Tibial nerve (tissue), 3 donors: ENCODE measurements around the gene H3-3A.

Experiments
- POLR2A ChIP-seq, 2 donors: fragments of 450-650 bp; IDR thresholded peaks; one replicate each; pipeline ENCODE4 v1.6.1; 2017; ENCODE audit warnings: antibody characterized with exemption in 2 of 2, mild to moderate bottlenecking in 2 of 2, moderate library complexity in 2 of 2
- TF ChIP-seq, protein P1 (sequence below), 5 experiments: fragments of 200-600 bp in 3 of 5; fragments of 450-650 bp in 2 of 5; sonication (generic) in 3 of 5; IDR thresholded peaks; one replicate each; pipeline ENCODE4 v1.5.1; 2016 to 2019; ENCODE audit warnings: antibody characterized with exemption in 5 of 5, mild to moderate bottlenecking in 3 of 5, moderate library complexity in 2 of 5

DNA sequence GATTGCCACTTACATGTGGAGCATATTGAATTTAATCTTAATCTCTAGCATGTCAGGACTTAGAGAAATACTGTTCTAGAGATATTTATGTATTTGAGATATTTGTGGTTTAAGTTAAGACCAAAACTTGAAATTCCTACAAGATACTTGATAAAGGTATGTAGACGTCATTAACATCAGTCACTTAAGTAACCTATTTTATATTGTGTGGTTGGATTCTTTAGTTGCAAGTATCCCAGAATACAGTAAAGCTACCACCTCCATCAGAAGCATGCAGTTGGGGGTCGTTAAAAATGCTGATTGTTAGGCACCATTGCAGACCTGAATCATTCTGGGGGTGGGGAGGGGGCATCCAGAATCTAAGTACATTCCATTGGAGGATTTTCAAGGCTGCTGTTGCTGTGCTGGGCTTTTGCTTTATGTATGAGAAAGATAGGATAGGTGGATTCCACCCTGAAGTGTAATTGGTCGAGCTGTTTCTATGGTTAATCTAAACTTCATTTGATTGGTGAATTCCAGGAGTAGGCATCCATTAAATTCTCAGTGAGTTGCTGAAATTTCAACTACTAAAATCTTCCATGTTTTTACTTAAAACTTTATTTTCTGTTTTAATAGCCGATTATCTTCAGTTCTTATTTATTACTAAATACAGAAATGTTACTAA lies 4.0 kb downstream of the H3-3A start:
- TF ChIP-seq, protein P1, sequence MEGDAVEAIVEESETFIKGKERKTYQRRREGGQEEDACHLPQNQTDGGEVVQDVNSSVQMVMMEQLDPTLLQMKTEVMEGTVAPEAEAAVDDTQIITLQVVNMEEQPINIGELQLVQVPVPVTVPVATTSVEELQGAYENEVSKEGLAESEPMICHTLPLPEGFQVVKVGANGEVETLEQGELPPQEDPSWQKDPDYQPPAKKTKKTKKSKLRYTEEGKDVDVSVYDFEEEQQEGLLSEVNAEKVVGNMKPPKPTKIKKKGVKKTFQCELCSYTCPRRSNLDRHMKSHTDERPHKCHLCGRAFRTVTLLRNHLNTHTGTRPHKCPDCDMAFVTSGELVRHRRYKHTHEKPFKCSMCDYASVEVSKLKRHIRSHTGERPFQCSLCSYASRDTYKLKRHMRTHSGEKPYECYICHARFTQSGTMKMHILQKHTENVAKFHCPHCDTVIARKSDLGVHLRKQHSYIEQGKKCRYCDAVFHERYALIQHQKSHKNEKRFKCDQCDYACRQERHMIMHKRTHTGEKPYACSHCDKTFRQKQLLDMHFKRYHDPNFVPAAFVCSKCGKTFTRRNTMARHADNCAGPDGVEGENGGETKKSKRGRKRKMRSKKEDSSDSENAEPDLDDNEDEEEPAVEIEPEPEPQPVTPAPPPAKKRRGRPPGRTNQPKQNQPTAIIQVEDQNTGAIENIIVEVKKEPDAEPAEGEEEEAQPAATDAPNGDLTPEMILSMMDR (IDR thresholded peaks at IDR 0.05), result no peak
- no peak for TF ChIP-seq POLR2A (IDR thresholded peaks at IDR 0.05)
